Hematopoietic multipotent progenitor cell treated with erythropoietin and hydrocortisone succinate and interleukin-3 and kit ligand, for 6 days (in vitro differentiated cells): ENCODE data around the gene APOC1.
"Not testable (repeated sequence)": the region's sequence is repeated elsewhere in the genome, so short reads cannot be mapped to it uniquely, and the experiment has no call there.

Experiments used
- DNase-seq: peaks from one replicate; pipeline ENCODE4 v3.0.0-alpha.2; 2015

Gene APOC1

GRCh38 chr19:44914433-44915206, at the start of gene APOC1:
Gene APOC1 (plus strand): TSS chr19:44914608. CDS start chr19:44914892, 284 bp downstream.
- peak; percentile 95 for DNase-seq

DNA sequence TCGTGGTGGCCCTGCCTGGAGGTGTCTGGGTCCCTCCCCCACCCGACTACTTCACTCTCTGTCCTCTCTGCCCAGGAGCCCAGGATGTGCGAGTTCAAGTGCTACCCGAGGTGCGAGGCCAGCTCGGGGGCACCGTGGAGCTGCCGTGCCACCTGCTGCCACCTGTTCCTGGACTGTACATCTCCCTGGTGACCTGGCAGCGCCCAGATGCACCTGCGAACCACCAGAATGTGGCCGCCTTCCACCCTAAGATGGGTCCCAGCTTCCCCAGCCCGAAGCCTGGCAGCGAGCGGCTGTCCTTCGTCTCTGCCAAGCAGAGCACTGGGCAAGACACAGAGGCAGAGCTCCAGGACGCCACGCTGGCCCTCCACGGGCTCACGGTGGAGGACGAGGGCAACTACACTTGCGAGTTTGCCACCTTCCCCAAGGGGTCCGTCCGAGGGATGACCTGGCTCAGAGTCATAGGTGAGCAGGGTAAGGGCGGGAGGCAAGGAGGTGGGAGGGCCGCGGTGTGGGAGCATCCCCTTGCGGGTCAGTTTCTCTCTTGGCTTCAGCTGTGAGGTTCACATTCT, 49.1 kb upstream of the APOC1 start:
- DNase-seq, result no peak

- peak; percentile 83 for DNase-seq
Observed at GRCh38 chr19:44866664-44867063, 47.7 kb upstream of the APOC1 start.

GRCh38 chr19:44867578-44867977, 46.8 kb upstream of the APOC1 start:
- no peak for DNase-seq

DNA sequence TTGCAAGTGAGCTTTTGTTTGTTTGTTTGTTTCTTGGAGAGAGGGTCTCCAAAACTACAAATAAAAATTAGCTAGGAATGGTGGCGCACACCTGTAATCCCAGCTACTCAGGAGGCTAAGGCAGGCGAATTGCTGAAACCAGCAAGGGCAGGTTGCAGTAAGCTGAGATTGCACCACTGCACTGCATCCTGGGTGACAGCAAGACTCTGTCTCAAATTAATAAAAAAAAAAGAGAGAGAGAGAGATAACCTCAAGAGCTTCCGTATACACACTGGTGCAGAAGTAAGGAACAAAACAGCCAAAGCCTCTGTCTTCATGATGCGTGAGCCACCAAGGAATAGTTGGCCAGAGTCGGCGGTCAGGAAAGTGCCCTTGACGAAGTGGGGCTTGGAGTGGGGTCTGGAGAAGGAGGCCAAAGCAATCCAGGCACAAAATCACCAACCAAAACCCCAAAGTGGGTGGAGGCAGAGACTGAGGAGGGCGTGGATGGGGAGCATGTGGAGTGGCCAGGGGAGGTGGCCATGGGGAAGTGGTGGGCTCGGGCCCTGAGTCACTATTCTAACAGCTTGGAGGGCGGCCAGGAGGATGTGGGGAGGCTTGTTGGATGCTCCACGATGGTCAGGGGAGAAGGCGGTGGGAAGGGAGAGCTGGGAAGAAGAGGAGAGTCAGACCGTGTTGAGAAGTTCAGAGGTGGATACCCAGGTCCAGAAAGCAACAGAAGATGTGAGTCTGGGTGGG, 44.5 kb upstream of the APOC1 start:
- DNase-seq, result peak; percentile 63

DNA sequence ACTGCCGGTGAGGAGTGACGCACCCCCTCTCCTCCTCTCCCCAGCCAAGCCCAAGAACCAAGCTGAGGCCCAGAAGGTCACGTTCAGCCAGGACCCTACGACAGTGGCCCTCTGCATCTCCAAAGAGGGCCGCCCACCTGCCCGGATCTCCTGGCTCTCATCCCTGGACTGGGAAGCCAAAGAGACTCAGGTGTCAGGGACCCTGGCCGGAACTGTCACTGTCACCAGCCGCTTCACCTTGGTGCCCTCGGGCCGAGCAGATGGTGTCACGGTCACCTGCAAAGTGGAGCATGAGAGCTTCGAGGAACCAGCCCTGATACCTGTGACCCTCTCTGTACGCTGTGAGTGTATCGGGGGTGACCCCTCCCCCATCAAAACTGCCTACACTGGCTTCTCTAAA, 42.6 kb upstream of the APOC1 start:
- DNase-seq, result no peak

DNA sequence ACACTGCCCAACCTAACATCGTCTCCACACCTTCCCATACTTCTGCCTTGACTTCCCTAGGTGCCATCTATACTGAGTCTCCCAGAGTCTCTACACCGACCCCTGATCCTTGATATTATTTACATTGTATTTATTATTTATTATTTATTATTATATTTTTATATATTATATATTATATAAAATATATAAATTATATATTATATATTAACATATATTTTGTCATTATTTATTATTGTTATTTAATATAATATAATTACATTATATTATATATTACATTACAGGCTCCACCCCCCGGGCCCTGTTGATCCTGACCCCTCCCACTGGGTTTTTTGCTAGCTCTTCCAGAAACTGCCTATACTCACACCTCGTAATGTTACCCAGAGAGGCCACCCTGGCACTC, 41.7 kb upstream of the APOC1 start:
- DNase-seq, result no peak

DNA sequence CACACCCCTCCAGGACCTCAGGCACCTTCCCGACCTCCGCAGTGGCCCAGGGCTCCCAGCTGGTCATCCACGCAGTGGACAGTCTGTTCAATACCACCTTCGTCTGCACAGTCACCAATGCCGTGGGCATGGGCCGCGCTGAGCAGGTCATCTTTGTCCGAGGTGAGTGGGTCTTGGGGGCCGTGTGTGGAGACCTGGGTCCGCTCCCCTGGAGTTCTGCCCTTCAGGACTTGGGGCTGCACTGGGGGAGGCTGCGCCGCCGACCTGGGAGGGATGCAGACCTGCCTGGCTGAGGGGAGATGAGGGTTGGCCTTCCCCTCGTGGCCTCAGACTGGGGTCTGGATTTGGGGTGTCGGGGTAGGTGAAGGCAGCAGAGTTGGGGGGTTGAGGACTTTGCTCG, 40.1 kb upstream of the APOC1 start:
- DNase-seq, result no peak

DNA sequence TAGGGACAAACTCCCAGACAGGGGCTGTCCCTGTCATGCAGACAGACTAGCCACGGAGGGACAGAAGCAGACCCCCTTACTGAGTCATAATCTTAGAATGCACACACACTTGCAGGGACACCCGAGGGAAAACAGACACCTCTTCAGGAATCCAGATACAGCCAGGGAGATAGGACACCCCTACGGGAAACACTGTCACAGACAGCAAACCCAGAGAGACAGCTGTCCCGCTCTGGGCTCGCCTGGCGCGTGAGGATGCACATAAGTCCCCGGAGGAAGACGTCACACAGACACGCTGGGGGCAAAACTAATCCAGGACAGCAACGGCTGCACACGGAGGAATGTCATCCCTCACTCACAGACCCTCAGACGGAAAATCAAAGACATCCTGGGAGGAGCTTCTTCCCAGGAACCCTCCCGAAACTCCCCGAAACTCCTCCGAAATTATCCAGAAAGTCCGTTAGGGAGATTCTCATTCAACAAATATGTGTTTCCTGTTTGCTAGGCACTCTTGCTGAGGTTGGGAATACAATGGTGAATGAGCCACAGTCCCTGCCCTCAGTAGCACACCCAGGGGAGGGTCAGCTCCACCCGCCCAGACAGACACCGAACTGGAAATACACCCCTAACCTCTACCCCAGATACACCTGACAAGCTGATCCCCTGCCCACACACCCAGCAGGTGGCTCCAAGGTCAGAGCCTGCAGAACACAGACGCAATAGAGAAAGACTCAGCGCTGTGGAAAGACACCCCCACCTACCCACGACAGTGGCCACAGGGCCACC, 38.5 kb upstream of the APOC1 start:
- no peak for DNase-seq

- DNase-seq, result no peak
Observed at GRCh38 chr19:44876930-44877535, 37.4 kb upstream of the APOC1 start.

DNA sequence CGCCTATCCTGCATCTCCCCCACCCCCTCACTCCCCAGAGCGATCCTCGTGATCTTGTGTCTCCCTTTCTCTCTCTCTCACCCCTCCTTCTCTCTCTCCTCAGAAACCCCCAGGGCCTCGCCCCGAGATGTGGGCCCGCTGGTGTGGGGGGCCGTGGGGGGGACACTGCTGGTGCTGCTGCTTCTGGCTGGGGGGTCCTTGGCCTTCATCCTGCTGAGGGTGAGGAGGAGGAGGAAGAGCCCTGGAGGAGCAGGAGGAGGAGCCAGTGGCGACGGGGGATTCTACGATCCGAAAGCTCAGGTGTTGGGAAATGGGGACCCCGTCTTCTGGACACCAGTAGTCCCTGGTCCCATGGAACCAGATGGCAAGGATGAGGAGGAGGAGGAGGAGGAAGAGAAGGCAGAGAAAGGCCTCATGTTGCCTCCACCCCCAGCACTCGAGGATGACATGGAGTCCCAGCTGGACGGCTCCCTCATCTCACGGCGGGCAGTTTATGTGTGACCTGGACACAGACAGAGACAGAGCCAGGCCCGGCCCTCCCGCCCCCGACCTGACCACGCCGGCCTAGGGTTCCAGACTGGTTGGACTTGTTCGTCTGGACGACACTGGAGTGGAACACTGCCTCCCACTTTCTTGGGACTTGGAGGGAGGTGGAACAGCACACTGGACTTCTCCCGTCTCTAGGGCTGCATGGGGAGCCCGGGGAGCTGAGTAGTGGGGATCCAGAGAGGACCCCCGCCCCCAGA, 36.1 kb upstream of the APOC1 start:
- no peak for DNase-seq

DNA sequence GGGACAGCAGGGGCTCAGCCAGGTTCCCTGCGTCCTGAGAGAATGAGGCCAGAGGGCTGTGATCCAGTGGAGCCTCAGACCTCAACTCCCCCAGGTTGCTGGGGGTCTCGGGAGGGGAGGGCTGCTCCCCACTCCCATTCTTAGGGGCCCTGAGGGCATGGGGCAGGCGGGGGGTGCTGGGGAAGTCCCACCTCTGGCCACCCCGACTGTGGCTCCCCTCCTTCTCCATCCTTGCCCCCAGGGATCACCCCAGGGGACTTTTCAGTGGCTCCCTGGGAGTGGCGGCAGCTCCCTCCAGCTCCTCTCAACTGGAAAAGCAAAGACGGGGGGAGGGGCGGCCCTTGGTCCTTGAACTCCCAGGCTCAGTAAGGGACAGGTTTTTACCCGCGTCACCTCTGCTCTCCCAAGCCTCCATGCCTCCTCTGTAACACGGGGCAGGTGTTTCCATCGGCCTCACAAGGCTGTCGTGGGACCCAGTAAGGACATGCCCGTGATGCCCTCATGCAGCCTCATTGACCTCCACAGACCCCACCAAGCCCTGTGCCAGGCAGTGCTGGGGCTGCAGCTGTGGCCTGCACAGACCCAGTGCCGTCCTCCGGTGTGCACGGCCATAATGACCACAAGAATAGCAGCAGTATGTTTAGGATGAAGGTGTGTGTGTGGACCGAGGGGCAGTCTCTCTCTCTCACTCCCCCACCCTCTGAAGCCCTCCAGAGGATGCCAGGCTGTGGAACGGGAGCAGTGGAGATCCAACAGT, 34.9 kb upstream of the APOC1 start:
- no peak for DNase-seq

- no peak for DNase-seq
Observed at GRCh38 chr19:44882063-44882462, 32.3 kb upstream of the APOC1 start.

- DNase-seq, result not testable (repeated sequence)
Observed at GRCh38 chr19:44882619-44883397, 31.6 kb upstream of the APOC1 start.

DNA sequence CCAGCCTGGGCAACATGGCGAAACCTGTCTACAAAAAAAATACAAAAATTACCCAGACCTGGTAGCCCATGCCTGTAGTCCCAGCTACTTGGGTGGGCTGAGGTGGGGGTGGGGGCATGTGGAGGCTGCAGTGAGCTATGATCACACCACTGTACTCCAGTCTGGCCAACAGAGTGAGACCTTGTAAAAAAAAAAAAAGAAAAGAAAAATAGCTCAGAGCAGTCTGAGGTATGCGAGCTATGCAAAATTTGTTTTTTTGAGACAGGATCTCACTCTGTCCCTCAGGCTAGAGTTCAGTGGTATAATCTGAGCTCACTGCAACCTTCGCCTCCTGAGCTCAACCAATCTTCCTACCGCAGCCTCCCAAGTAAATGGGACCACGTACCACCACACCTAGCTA, 30.5 kb upstream of the APOC1 start:
- DNase-seq, result no peak

DNA sequence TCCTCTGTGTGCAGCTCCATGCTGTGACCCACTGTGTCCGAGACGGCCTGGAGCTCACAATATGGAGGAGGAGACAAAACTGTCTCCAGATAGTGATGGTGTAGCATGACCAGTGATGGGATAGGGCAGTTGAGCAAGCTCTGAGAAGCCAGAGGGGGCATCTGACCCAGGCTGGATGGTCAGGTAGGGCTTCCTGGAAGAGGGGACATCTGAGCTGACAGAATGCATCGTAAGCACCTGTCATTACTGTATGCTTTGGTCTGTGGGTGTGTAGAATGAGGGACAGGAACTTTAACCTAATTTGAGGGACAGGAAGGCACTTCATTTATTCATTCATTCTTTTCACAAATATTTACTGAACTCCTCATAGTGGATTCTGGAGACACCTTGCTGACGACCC, 29.8 kb upstream of the APOC1 start:
- no peak for DNase-seq

DNA sequence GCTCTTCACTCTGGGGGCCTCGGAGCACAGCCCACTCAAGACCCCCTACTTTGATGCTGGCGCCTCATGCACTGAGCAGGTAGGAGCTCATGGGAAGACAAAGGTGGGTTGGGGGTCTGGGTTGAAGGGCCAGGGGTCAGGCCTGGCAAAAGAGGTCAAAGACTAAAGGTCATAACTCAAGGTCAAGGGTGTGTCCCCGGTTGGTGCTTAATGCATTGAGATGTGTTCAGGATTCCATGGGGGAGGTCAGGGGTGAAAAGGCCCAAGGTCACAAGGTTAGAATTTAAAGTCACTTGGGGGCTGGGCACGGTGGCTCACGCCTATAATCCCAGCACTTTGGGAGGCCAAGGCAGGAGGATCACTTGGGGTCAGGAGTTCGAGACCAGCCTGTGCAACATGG, 28.3 kb upstream of the APOC1 start:
- no peak for DNase-seq

DNA sequence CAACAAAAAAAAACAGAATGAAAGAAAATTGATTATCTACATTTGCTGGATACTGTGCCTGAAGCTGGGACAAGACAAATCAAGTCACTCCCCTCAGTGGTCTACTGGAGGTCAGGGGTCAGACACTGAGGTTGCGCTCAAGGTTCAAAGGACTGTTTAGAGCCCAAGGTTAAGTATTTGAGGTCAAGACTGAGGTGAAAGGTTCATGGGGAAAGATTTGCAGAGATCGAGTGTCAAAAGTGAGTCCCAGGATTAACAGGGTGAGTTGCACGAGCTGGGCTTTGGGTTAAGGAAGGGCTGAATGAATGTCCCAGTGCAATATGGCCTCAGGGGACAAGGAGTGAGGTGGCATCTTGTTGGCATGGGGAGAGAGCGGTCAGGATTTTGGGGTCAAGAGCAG, 26.8 kb upstream of the APOC1 start:
- DNase-seq, result no peak

DNA sequence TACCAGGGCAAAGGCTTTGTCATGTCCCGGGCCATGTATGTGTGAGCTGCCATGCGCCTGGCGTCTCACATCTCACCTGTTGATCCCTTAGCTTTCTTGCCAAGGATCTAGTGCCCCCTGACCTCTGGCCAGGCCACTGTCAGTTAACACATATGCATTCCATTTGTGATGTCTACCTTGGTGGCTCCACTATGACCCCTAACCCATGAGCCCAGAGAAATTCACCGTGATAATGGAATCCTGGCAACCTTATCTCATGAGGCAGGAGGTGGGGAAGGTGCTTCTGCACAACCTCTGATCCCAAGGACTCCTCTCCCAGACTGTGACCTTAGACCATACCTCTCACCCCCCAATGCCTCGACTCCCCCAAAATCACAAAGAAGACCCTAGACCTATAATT, 26.1 kb upstream of the APOC1 start:
- not testable (repeated sequence) for DNase-seq

- no peak for DNase-seq
Observed at GRCh38 chr19:44889830-44890365, 24.5 kb upstream of the APOC1 start.
